HepG2 (cell line): ENCODE results near the gene MCM6. TPM values are rescaled to one million over a fixed set of nuclear protein-coding genes. Genes with fewer than 3 reads are reported as not detected.

Experiments used
- CCAR2 ChIP-seq: fragments of 200-400 bp; formaldehyde crosslinking; optimal IDR thresholded peaks from 2 replicates; pipeline ENCODE3; 2018; ENCODE audit warnings: low read depth, mild to moderate bottlenecking, low read length, moderate library complexity
- ETV6 ChIP-seq: sonication (generic); formaldehyde crosslinking; conservative IDR thresholded peaks from 2 replicates; pipeline ENCODE4 v1.4.0; 2020; ENCODE audit warnings: missing genetic modification reagents
- HNF4A ChIP-seq: sonication (generic); formaldehyde crosslinking; IDR thresholded peaks from 2 replicates; pipeline ENCODE4 v1.4.0; 2020; ENCODE audit warnings: missing genetic modification reagents
- NR2F6 ChIP-seq, 2 experiments: IDR thresholded peaks; 2 replicates each; pipeline ENCODE4 v1.6.1; 2016; ENCODE audit warnings: antibody characterized with exemption in 1 of 2, mild to moderate bottlenecking in 1 of 2
- SIX1 ChIP-seq: sonication (generic); formaldehyde crosslinking; IDR thresholded peaks from 2 replicates; pipeline ENCODE4 v1.4.0; 2020; ENCODE audit warnings: missing genetic modification reagents, borderline replicate concordance
- TBX3 ChIP-seq: fragments of 450-650 bp; IDR thresholded peaks from 2 replicates; pipeline ENCODE4 v1.6.1; 2017; ENCODE audit warnings: antibody characterized with exemption, mild to moderate bottlenecking, inconsistent platforms, borderline replicate concordance
- TOPORS ChIP-seq: sonication (generic); formaldehyde crosslinking; IDR thresholded peaks from 2 replicates; pipeline ENCODE4 v1.8.0; 2023; ENCODE audit warnings: mild to moderate bottlenecking, missing genetic modification reagents
- ZKSCAN1 ChIP-seq: fragments of 150-350 bp; IDR thresholded peaks from 2 replicates; pipeline ENCODE4 v1.6.1; 2014; ENCODE audit warnings: low read length
- ZNF138 ChIP-seq: sonication (generic); formaldehyde crosslinking; IDR thresholded peaks from 2 replicates; pipeline ENCODE4 v1.5.0; 2020; ENCODE audit warnings: mild to moderate bottlenecking, low read depth, missing genetic modification reagents
- ZNF432 ChIP-seq: sonication (generic); formaldehyde crosslinking; IDR thresholded peaks from 2 replicates; pipeline ENCODE4 v1.5.0; 2020; ENCODE audit warnings: missing genetic modification reagents, mild to moderate bottlenecking, borderline replicate concordance
- ZNF772 ChIP-seq: sonication (generic); formaldehyde crosslinking; IDR thresholded peaks from 2 replicates; pipeline ENCODE4 v1.5.0; 2020; ENCODE audit warnings: mild to moderate bottlenecking, missing genetic modification reagents
- polyA plus RNA-seq, 8 experiments: library from polyadenylated mRNA; depleted of rRNA in 3 of 8; stranded (reverse) in 7 of 8; unstranded in 1 of 8; fragments of >200 nt; fragmentation: Illumina TruSeq in 4 of 8; extraction: Trizol in 4 of 8; gene quantifications; 2 replicates each; pipeline versions ENCODE4 v1.2.1 to v1.2.3, GENCODE V29; 2011 to 2016; ENCODE audit warnings: low read depth in 4 of 8, missing spikeins in 1 of 8, mixed read lengths in 1 of 8; ENCODE audit not compliant: insufficient read depth in 1 of 8
- total RNA-seq, 5 experiments: library from RNA; depleted of rRNA; stranded (reverse); fragments of >200 nt; fragmentation: Illumina TruSeq; extraction: Trizol; gene quantifications; 2 replicates each; pipeline ENCODE4 v1.2.3, GENCODE V29; 2016; ENCODE audit warnings: low read depth in 1 of 5
- TF ChIP-seq, protein P1 (sequence below): sonication (generic); formaldehyde crosslinking; IDR thresholded peaks from 2 replicates; pipeline ENCODE4 v1.4.0; 2020; ENCODE audit warnings: mild to moderate bottlenecking, missing genetic modification reagents, borderline replicate concordance
- TF ChIP-seq, protein P2 (sequence below): sonication (generic); formaldehyde crosslinking; IDR thresholded peaks from 2 replicates; pipeline ENCODE4 v1.4.0; 2020; ENCODE audit warnings: mild to moderate bottlenecking, missing genetic modification reagents
- TF ChIP-seq, protein P3 (sequence below): sonication (generic); formaldehyde crosslinking; IDR thresholded peaks from 2 replicates; pipeline ENCODE4 v1.4.0; 2020; ENCODE audit warnings: missing genetic modification reagents
- TF ChIP-seq, protein P4 (sequence below): sonication (generic); formaldehyde crosslinking; IDR thresholded peaks from 2 replicates; pipeline ENCODE4 v1.5.1; 2020; ENCODE audit warnings: missing genetic modification reagents, mild to moderate bottlenecking, borderline replicate concordance
- TF ChIP-seq, protein P5 (sequence below): sonication (generic); formaldehyde crosslinking; conservative IDR thresholded peaks from 2 replicates; pipeline ENCODE4 v1.5.0; 2020; ENCODE audit warnings: missing genetic modification reagents

MCM6 gene
- total and polyA plus RNA-seq, 2 of the 13 experiments (the other 11 are each of a cell fraction or from before 2014, with no cell fraction given): 9.7 to 18.7 TPM

DNA sequence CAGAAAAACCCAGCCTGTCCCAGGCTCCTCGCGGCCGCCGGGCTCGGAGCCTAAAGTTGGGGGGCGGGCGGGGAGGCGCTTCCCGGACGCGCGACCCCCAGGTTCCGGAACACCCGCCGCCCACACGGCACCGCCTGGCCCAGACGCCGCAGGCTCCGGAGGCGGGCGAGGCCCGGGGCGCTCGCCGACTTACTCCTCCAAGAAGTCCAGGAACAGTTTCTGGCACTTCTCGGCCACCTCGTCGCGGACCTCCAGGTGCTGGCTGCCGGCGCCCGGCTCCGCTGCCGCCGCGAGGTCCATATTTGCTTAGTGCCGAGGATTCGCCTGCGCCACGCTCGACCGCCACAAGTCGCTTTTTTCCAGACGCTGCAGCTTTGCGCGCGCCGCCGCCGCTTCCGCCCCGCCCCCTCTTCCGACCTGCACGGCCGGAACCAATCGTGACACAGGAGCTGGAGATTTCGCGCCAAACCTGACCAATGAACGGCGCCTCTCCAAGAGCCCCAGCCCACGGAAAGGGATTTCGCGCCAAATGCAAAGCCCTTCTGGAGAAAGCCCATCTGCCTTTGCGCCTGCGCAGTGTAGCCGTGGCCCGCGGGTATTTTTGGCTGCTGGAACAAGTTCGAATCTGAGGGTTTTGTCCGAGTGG lies at the start of gene MCM6 (continued):
- TF ChIP-seq, protein P1, sequence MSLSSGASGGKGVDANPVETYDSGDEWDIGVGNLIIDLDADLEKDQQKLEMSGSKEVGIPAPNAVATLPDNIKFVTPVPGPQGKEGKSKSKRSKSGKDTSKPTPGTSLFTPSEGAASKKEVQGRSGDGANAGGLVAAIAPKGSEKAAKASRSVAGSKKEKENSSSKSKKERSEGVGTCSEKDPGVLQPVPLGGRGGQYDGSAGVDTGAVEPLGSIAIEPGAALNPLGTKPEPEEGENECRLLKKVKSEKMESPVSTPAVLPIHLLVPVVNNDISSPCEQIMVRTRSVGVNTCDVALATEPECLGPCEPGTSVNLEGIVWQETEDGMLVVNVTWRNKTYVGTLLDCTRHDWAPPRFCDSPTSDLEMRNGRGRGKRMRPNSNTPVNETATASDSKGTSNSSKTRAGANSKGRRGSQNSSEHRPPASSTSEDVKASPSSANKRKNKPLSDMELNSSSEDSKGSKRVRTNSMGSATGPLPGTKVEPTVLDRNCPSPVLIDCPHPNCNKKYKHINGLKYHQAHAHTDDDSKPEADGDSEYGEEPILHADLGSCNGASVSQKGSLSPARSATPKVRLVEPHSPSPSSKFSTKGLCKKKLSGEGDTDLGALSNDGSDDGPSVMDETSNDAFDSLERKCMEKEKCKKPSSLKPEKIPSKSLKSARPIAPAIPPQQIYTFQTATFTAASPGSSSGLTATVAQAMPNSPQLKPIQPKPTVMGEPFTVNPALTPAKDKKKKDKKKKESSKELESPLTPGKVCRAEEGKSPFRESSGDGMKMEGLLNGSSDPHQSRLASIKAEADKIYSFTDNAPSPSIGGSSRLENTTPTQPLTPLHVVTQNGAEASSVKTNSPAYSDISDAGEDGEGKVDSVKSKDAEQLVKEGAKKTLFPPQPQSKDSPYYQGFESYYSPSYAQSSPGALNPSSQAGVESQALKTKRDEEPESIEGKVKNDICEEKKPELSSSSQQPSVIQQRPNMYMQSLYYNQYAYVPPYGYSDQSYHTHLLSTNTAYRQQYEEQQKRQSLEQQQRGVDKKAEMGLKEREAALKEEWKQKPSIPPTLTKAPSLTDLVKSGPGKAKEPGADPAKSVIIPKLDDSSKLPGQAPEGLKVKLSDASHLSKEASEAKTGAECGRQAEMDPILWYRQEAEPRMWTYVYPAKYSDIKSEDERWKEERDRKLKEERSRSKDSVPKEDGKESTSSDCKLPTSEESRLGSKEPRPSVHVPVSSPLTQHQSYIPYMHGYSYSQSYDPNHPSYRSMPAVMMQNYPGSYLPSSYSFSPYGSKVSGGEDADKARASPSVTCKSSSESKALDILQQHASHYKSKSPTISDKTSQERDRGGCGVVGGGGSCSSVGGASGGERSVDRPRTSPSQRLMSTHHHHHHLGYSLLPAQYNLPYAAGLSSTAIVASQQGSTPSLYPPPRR (CRISPR knock-in tag): peak; percentile 34; the same call in 1 of the 2 replicates
- no peak for TF ChIP-seq ZKSCAN1
- TF ChIP-seq, protein P2, sequence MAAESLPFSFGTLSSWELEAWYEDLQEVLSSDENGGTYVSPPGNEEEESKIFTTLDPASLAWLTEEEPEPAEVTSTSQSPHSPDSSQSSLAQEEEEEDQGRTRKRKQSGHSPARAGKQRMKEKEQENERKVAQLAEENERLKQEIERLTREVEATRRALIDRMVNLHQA (CRISPR knock-in tag): no peak
- TF ChIP-seq CCAR2: no peak
- TF ChIP-seq HNF4A (CRISPR knock-in tag): no peak
- no peak for TF ChIP-seq SIX1
- TF ChIP-seq NR2F6 (IDR thresholded peaks at IDR 0.05): no peak
- TF ChIP-seq NR2F6 (CRISPR knock-in tag; IDR thresholded peaks at IDR 0.05): no peak; the same call in 1 of the 2 replicates
- no peak for TF ChIP-seq TBX3
- TF ChIP-seq, protein P3, sequence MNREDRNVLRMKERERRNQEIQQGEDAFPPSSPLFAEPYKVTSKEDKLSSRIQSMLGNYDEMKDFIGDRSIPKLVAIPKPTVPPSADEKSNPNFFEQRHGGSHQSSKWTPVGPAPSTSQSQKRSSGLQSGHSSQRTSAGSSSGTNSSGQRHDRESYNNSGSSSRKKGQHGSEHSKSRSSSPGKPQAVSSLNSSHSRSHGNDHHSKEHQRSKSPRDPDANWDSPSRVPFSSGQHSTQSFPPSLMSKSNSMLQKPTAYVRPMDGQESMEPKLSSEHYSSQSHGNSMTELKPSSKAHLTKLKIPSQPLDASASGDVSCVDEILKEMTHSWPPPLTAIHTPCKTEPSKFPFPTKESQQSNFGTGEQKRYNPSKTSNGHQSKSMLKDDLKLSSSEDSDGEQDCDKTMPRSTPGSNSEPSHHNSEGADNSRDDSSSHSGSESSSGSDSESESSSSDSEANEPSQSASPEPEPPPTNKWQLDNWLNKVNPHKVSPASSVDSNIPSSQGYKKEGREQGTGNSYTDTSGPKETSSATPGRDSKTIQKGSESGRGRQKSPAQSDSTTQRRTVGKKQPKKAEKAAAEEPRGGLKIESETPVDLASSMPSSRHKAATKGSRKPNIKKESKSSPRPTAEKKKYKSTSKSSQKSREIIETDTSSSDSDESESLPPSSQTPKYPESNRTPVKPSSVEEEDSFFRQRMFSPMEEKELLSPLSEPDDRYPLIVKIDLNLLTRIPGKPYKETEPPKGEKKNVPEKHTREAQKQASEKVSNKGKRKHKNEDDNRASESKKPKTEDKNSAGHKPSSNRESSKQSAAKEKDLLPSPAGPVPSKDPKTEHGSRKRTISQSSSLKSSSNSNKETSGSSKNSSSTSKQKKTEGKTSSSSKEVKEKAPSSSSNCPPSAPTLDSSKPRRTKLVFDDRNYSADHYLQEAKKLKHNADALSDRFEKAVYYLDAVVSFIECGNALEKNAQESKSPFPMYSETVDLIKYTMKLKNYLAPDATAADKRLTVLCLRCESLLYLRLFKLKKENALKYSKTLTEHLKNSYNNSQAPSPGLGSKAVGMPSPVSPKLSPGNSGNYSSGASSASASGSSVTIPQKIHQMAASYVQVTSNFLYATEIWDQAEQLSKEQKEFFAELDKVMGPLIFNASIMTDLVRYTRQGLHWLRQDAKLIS (CRISPR knock-in tag): no peak
- TF ChIP-seq ZNF432: no peak
- TF ChIP-seq, protein P4, sequence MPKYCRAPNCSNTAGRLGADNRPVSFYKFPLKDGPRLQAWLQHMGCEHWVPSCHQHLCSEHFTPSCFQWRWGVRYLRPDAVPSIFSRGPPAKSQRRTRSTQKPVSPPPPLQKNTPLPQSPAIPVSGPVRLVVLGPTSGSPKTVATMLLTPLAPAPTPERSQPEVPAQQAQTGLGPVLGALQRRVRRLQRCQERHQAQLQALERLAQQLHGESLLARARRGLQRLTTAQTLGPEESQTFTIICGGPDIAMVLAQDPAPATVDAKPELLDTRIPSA (CRISPR knock-in tag): no peak
- TF ChIP-seq TOPORS: peak; percentile 91; the same call in 1 of the 2 replicates
- peak; percentile 56; the same call in 1 of the 2 replicates for TF ChIP-seq ZNF138 (CRISPR knock-in tag)
- TF ChIP-seq, protein P5, sequence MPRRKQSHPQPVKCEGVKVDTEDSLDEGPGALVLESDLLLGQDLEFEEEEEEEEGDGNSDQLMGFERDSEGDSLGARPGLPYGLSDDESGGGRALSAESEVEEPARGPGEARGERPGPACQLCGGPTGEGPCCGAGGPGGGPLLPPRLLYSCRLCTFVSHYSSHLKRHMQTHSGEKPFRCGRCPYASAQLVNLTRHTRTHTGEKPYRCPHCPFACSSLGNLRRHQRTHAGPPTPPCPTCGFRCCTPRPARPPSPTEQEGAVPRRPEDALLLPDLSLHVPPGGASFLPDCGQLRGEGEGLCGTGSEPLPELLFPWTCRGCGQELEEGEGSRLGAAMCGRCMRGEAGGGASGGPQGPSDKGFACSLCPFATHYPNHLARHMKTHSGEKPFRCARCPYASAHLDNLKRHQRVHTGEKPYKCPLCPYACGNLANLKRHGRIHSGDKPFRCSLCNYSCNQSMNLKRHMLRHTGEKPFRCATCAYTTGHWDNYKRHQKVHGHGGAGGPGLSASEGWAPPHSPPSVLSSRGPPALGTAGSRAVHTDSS (CRISPR knock-in tag): no peak
- TF ChIP-seq ETV6 (CRISPR knock-in tag): 0 out of 2 replicates have a peak, but pooled peaks have one; percentile 42
- TF ChIP-seq ZNF772 (CRISPR knock-in tag): 0 out of 2 replicates have a peak, but pooled peaks have one; percentile 34
